ENCODE measurements around the gene CPHXL.

The CPHXL gene

GRCh38 chr16:75763204-75763603 lies 36.9 kb upstream of the CPHXL start:
- Histone ChIP-seq H3K27ac (ENCODE audit: low read depth, low read length) (no peak overlapping the region), H3K27me3 (ENCODE audit: insufficient read depth, low read length) (no peaks in the 10 kb centered on the region), H3K9ac (ENCODE audit: low read length) (no peak overlapping the region), H3K14ac (ENCODE audit: low read length) (no peak overlapping the region), H3K79me1 (ENCODE audit: low read length) (no peaks in the 10 kb centered on the region), H4K8ac (ENCODE audit: low read depth, low read length) (no peak overlapping the region), H2AK5ac (ENCODE audit: low read length) (no peak overlapping the region), H2AFZ (ENCODE audit: insufficient read depth, low read length, poor library complexity) (no peak overlapping the region), H3K9me3 (ENCODE audit: insufficient read depth, low read depth, low read length) (no peaks in the 10 kb centered on the region), H2BK5ac (ENCODE audit: low read depth, low read length, poor library complexity) (no peak overlapping the region), H3K18ac (ENCODE audit: low read length) (no peak overlapping the region), H3K36me3 (ENCODE audit: control insufficient read depth in 1 of 2, insufficient read depth in 2 of 2, low read length in 2 of 2) (no peaks in the 10 kb centered on the region), H3K4ac (ENCODE audit: low read depth, low read length) (no peak overlapping the region), H2BK120ac (ENCODE audit: insufficient read depth, low read length, poor library complexity) (no peak overlapping the region), H3K4me2 (ENCODE audit: low read length) (no peak overlapping the region), H3K4me1 (ENCODE audit: control insufficient read depth in 1 of 2, insufficient read depth in 2 of 2, low read length in 2 of 2) (no peaks in the 10 kb centered on the region), H3K79me2 (ENCODE audit: control insufficient read depth, insufficient read depth, low read length, poor library complexity) (no peaks in the 10 kb centered on the region), H4K12ac (ENCODE audit: low read depth, low read length) (no peak overlapping the region), H3K4me3 (ENCODE audit: low read depth, low read length) (no peak overlapping the region), H4K91ac (ENCODE audit: low read depth, low read length) (no peak overlapping the region), H3K23ac (ENCODE audit: low read length) (no peak overlapping the region), H2BK12ac (ENCODE audit: low read length) (no peak overlapping the region)
- no CpG with 5 or more reads among the region's 3 CpGs for WGBS (ENCODE audit: extremely low coverage, insufficient coverage, insufficient read length)
- DNase-seq: no peak

DNA sequence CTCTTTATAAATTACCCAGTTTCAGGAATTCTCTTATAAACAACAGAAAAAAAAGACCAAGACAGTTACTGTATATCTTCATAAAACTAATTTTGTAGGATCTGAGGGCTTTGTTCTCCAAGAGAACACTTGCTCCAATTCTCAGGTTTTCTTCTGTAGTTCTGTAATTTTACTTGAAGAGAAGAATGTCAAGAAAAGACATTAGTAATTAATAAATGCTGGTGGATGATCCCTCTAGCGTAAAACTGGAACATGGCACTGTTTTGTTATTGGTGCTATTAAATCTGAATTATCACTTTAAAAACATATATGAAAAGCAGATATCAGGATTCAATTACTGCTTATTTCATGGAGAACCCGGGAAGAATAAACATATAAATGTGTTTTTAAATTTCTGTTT lies 36.5 kb upstream of the CPHXL start:
- no peak overlapping the region for H4K12ac ChIP-seq (ENCODE audit: low read depth, low read length)
- H3K27me3 ChIP-seq (ENCODE audit: insufficient read depth, low read length): no peaks in the 10 kb centered on the region
- no peak for DNase-seq
- H3K79me2 ChIP-seq (ENCODE audit: control insufficient read depth, insufficient read depth, low read length, poor library complexity): no peaks in the 10 kb centered on the region
- no peak overlapping the region for H3K23ac ChIP-seq (ENCODE audit: low read length)
- no peak overlapping the region for H2AFZ ChIP-seq (ENCODE audit: insufficient read depth, low read length, poor library complexity)
- H3K4me2 ChIP-seq (ENCODE audit: low read length): no peak overlapping the region
- H2BK5ac ChIP-seq (ENCODE audit: low read depth, low read length, poor library complexity): no peak overlapping the region
- no peak overlapping the region for H3K14ac ChIP-seq (ENCODE audit: low read length)
- H3K79me1 ChIP-seq (ENCODE audit: low read length): no peaks in the 10 kb centered on the region
- H2BK12ac ChIP-seq (ENCODE audit: low read length): no peak overlapping the region
- no peak overlapping the region for H4K8ac ChIP-seq (ENCODE audit: low read depth, low read length)
- no peak overlapping the region for H3K4me3 ChIP-seq (ENCODE audit: low read depth, low read length)
- no CpG with 5 or more reads among the region's 2 CpGs for WGBS (ENCODE audit: extremely low coverage, insufficient coverage, insufficient read length)
- H3K18ac ChIP-seq (ENCODE audit: low read length): no peak overlapping the region
- no peak overlapping the region for H3K27ac ChIP-seq (ENCODE audit: low read depth, low read length)
- H3K36me3 ChIP-seq (ENCODE audit: control insufficient read depth in 1 of 2, insufficient read depth in 2 of 2, low read length in 2 of 2): no peaks in the 10 kb centered on the region
- no peak overlapping the region for H3K4ac ChIP-seq (ENCODE audit: low read depth, low read length)
- no peak overlapping the region for H2AK5ac ChIP-seq (ENCODE audit: low read length)
- H2BK120ac ChIP-seq (ENCODE audit: insufficient read depth, low read length, poor library complexity): no peak overlapping the region
- H3K4me1 ChIP-seq (ENCODE audit: control insufficient read depth in 1 of 2, insufficient read depth in 2 of 2, low read length in 2 of 2): no peaks in the 10 kb centered on the region
- no peak overlapping the region for H3K9ac ChIP-seq (ENCODE audit: low read length)
- H3K9me3 ChIP-seq (ENCODE audit: insufficient read depth, low read depth, low read length): no peaks in the 10 kb centered on the region
- H4K91ac ChIP-seq (ENCODE audit: low read depth, low read length): no peak overlapping the region

DNA sequence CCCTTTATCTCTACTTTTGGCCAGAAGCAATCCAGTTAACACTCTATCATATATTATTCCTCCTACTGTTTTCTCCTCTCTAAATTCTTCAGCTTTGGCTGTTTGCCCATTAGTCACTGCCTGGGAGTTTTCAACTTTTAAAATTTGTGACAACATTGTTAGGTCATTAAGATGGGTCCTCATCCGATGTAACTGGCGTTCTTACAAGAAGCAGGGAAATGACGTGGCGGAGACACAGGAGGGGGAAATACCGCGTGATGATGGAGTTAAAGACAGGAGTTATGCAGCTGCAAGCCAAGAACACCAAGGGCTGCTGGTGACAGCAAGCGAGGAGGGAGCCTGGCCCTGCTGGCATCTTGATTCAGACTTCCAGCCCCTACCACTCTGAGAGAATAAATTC lies 34.8 kb upstream of the CPHXL start:
- no peaks in the 10 kb centered on the region for H3K4me1 ChIP-seq (ENCODE audit: control insufficient read depth in 1 of 2, insufficient read depth in 2 of 2, low read length in 2 of 2)
- no peak overlapping the region for H2BK12ac ChIP-seq (ENCODE audit: low read length)
- H4K12ac ChIP-seq (ENCODE audit: low read depth, low read length): no peak overlapping the region
- H3K27me3 ChIP-seq (ENCODE audit: insufficient read depth, low read length): no peaks in the 10 kb centered on the region
- DNase-seq: no peak
- H3K18ac ChIP-seq (ENCODE audit: low read length): no peak overlapping the region
- H3K9me3 ChIP-seq (ENCODE audit: insufficient read depth, low read depth, low read length): no peaks in the 10 kb centered on the region
- no peak overlapping the region for H3K9ac ChIP-seq (ENCODE audit: low read length)
- H4K8ac ChIP-seq (ENCODE audit: low read depth, low read length): no peak overlapping the region
- H4K91ac ChIP-seq (ENCODE audit: low read depth, low read length): no peak overlapping the region
- no peaks in the 10 kb centered on the region for H3K79me1 ChIP-seq (ENCODE audit: low read length)
- H2BK120ac ChIP-seq (ENCODE audit: insufficient read depth, low read length, poor library complexity): no peak overlapping the region
- no peak overlapping the region for H2AK5ac ChIP-seq (ENCODE audit: low read length)
- no peak overlapping the region for H3K27ac ChIP-seq (ENCODE audit: low read depth, low read length)
- H3K4me2 ChIP-seq (ENCODE audit: low read length): no peak overlapping the region
- no peak overlapping the region for H3K4ac ChIP-seq (ENCODE audit: low read depth, low read length)
- H2AFZ ChIP-seq (ENCODE audit: insufficient read depth, low read length, poor library complexity): no peak overlapping the region
- H3K79me2 ChIP-seq (ENCODE audit: control insufficient read depth, insufficient read depth, low read length, poor library complexity): no peaks in the 10 kb centered on the region
- no peak overlapping the region for H3K23ac ChIP-seq (ENCODE audit: low read length)
- H2BK5ac ChIP-seq (ENCODE audit: low read depth, low read length, poor library complexity): no peak overlapping the region
- no peak overlapping the region for H3K14ac ChIP-seq (ENCODE audit: low read length)
- WGBS (ENCODE audit: extremely low coverage, insufficient coverage, insufficient read length): no CpG with 5 or more reads among the region's 7 CpGs
- no peak overlapping the region for H3K4me3 ChIP-seq (ENCODE audit: low read depth, low read length)
- no peaks in the 10 kb centered on the region for H3K36me3 ChIP-seq (ENCODE audit: control insufficient read depth in 1 of 2, insufficient read depth in 2 of 2, low read length in 2 of 2)

DNA sequence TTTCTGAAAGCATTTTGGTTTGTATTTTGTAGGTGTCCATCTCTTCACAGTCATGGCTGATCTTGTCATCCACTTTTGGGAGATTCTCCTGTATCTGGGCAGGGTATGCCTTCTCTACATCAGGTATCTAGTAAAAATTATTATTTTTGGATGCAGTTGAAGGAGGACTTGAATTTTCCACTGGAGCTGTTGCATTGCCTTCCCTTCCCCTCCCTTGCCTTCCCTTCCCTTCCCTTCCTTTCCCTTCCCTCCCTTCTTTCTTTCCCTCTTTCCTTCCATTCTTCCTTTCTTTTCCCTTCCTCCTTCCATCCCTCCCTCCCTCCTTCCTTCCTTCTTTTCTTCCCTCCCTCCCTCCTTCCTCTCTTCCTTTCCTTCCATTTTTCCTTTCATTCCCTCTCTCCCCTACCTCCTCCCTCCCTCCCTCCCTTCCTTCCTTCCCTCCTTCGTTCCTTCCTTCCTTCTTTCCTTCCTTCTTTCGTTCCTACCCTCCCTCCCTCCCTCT lies 33.8 kb upstream of the CPHXL start:
- WGBS (ENCODE audit: extremely low coverage, insufficient coverage, insufficient read length): 100% methylated on average over 2 of the region's 2 CpGs
- no peak overlapping the region for H3K4me3 ChIP-seq (ENCODE audit: low read depth, low read length)

More for the DNA sequence above, 33.8 kb upstream of the CPHXL start:
- Histone ChIP-seq H3K79me2 (ENCODE audit: control insufficient read depth, insufficient read depth, low read length, poor library complexity) (no peaks in the 10 kb centered on the region), H3K4me1 (ENCODE audit: control insufficient read depth in 1 of 2, insufficient read depth in 2 of 2, low read length in 2 of 2) (no peaks in the 10 kb centered on the region), H4K8ac (ENCODE audit: low read depth, low read length) (no peak overlapping the region), H2BK5ac (ENCODE audit: low read depth, low read length, poor library complexity) (no peak overlapping the region), H4K12ac (ENCODE audit: low read depth, low read length) (no peak overlapping the region), H3K27ac (ENCODE audit: low read depth, low read length) (no peak overlapping the region), H3K36me3 (ENCODE audit: control insufficient read depth in 1 of 2, insufficient read depth in 2 of 2, low read length in 2 of 2) (no peaks in the 10 kb centered on the region), H3K4me2 (ENCODE audit: low read length) (no peak overlapping the region), H3K23ac (ENCODE audit: low read length) (no peak overlapping the region), H3K9ac (ENCODE audit: low read length) (no peak overlapping the region), H4K91ac (ENCODE audit: low read depth, low read length) (no peak overlapping the region), H3K14ac (ENCODE audit: low read length) (no peak overlapping the region), H3K27me3 (ENCODE audit: insufficient read depth, low read length) (no peaks in the 10 kb centered on the region), H2AFZ (ENCODE audit: insufficient read depth, low read length, poor library complexity) (no peak overlapping the region), H3K79me1 (ENCODE audit: low read length) (no peaks in the 10 kb centered on the region), H2BK12ac (ENCODE audit: low read length) (no peak overlapping the region), H2BK120ac (ENCODE audit: insufficient read depth, low read length, poor library complexity) (no peak overlapping the region), H3K18ac (ENCODE audit: low read length) (no peak overlapping the region), H3K9me3 (ENCODE audit: insufficient read depth, low read depth, low read length) (no peaks in the 10 kb centered on the region), H3K4ac (ENCODE audit: low read depth, low read length) (no peak overlapping the region), H2AK5ac (ENCODE audit: low read length) (no peak overlapping the region)
- DNase-seq: no peak
